DOHH2 (cell line): ENCODE data around the gene TMEM41B.

Source experiments
- CTCF ChIP-seq: fragments of 200-600 bp; sonication (generic); IDR thresholded peaks from one replicate; pipeline ENCODE4 v1.5.1; 2014; ENCODE audit warnings: antibody characterized with exemption, mild to moderate bottlenecking, low read depth, low read length; ENCODE audit not compliant: poor library complexity, severe bottlenecking
- EZH2phosphoT487 ChIP-seq: fragments of 200-600 bp; sonication (generic); IDR thresholded peaks from 2 replicates; pipeline ENCODE4 v1.6.1; 2017; ENCODE audit warnings: borderline replicate concordance, mild to moderate bottlenecking, antibody characterized with exemption, low read length, moderate library complexity, mixed read lengths

- no peak for TF ChIP-seq CTCF
- TF ChIP-seq EZH2phosphoT487: no peak
Observed at GRCh38 chr11:9251311-9251710, 63.1 kb downstream of the TMEM41B start.
